Upper lobe of left lung (tissue), 6 donors: ENCODE measurements around the gene HOOK1. TPM values are rescaled to one million over a fixed set of nuclear protein-coding genes. Genes with fewer than 3 reads are reported as not detected.
A peak's percentile ranks its signal among the peaks of the same experiment; 100 is the strongest.

Experiments used
- ATAC-seq, 2 donors: fragments of 200-7000 bp; cut with Tn5 transposase; one replicate each; pipeline ENCODE4 v1.9.1; 2022; ENCODE audit warnings: mild to moderate bottlenecking in 2 of 2, moderate library complexity in 2 of 2; ENCODE audit not compliant: low FRiP score in 2 of 2
- DNase-seq, 2 donors: peaks; one replicate each; pipeline ENCODE4 v3.0.0-alpha.2; 2019 to 2020
- H3K27ac ChIP-seq, 4 donors: fragments of 200-600 bp; sonication (generic); one replicate each; pipeline ENCODE4 v1.5.1; 2016 to 2019
- H3K27me3 ChIP-seq, 4 donors: fragments of 200-600 bp; sonication (generic); one replicate each; pipeline ENCODE4 v1.5.1; 2017 to 2019
- H3K36me3 ChIP-seq, 4 donors: fragments of 200-600 bp; sonication (generic); one replicate each; pipeline ENCODE4 v1.5.1; 2016 to 2019
- H3K4me1 ChIP-seq, 4 donors: fragments of 200-600 bp; sonication (generic); one replicate each; pipeline ENCODE4 v1.5.1; 2018 to 2019
- H3K4me3 ChIP-seq, 4 donors: fragments of 200-600 bp; sonication (generic); one replicate each; pipeline ENCODE4 v1.5.1; 2017 to 2019; ENCODE audit warnings: mild to moderate bottlenecking in 2 of 4, moderate library complexity in 1 of 4
- H3K9me3 ChIP-seq, 4 donors: fragments of 200-600 bp; sonication (generic); one replicate each; pipeline ENCODE4 v1.5.1; 2018 to 2019
- CTCF ChIP-seq, 6 experiments: fragments of 450-650 bp in 4 of 6; fragments of 200-600 bp in 2 of 6; sonication (generic) in 2 of 6; IDR thresholded peaks; one replicate each; pipeline ENCODE4 v1.5.1; 2016 to 2019; ENCODE audit warnings: antibody characterized with exemption in 6 of 6
- EP300 ChIP-seq, 4 donors: sonication (generic); formaldehyde crosslinking; IDR thresholded peaks; one replicate each; pipeline ENCODE4 v1.5.1; 2017; ENCODE audit warnings: antibody characterized with exemption in 4 of 4, control low read depth in 2 of 4
- POLR2A ChIP-seq, 4 donors: fragments of 450-650 bp; IDR thresholded peaks; one replicate each; pipeline ENCODE4 v1.5.1; 2016 to 2017; ENCODE audit warnings: antibody characterized with exemption in 4 of 4, mild to moderate bottlenecking in 2 of 4
- POLR2AphosphoS5 ChIP-seq, 2 donors: sonication (generic); formaldehyde crosslinking; IDR thresholded peaks; one replicate each; pipeline ENCODE4 v1.5.1; 2017; ENCODE audit warnings: antibody characterized with exemption in 2 of 2
- WGBS, 2 donors: methylation state at CpG; one replicate each; pipeline ENCODE4 v1.1.5; 2017 to 2018; 5-methylcytosine and 5-hydroxymethylcytosine counted together
- total RNA-seq, 6 donors: library from RNA; depleted of rRNA in 4 of 6; stranded (reverse); fragments of >200 nt in 4 of 6; gene quantifications; one replicate each; pipeline versions ENCODE4 v1.1.0 to v1.2.1, GENCODE V29; 2016 to 2021
- donor health status: DM: no; HTN: no; CAD: no; lungs with moderate emphysema.
- donor health status: DM: no; HTN: yes; CAD: no; lungs with severe emphysema.

HOOK1 gene
- total RNA-seq, 6 donors from 2014 or later = 5.3 to 27.6 (median 11.1) TPM

DNA sequence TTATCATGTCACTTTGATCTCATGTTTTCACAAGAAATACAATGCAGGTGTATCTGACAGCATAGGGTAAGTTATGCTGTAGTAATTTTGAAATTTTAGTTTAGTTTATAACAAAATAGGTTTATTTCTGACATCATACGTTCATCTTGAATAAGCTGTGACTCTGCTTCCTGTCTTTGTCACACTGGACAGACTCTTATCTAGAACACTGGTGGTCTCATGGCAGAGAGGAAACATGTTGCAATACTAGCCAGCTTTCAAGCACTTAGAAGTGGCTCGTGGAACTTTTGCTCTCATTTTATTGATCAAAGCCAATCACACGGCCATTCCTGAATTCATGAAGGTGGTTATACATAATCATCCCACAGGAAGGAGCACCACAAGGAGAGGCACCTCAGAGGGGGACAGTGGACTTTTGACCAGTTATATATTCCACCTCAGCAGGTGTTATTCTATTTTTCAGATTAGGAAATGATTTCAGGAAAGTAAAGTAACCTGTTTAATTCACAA lies 65.3 kb downstream of the HOOK1 start:
- peaks cover 0 to 6% (median 4%) of the 10 kb centered on the region in 4 donors for H3K9me3 ChIP-seq
- H3K27ac ChIP-seq = no peak overlapping the region
- H3K4me3 ChIP-seq = no peak overlapping the region
- peaks cover 0 to 6% (median 3%) of the 10 kb centered on the region in 4 donors for H3K4me1 ChIP-seq
- no peaks in the 10 kb centered on the region for H3K36me3 ChIP-seq
- 29 to 34% methylated on average over 3 of the region's 3 CpGs for WGBS, 2 donors
- DNase-seq (no peak), ATAC-seq (no peak)
- no peaks in the 10 kb centered on the region for H3K27me3 ChIP-seq
- TF ChIP-seq POLR2AphosphoS5 (IDR thresholded peaks at IDR 0.05) = no peak
- no peak for TF ChIP-seq CTCF (IDR thresholded peaks at IDR 0.05)
- no peak for TF ChIP-seq POLR2A (IDR thresholded peaks at IDR 0.05)
- no peak for TF ChIP-seq EP300 (IDR thresholded peaks at IDR 0.05)

GRCh38 chr1:59880735-59881134 lies 66.0 kb downstream of the HOOK1 start:
- no peak for DNase-seq
- peak in 1 of 2 donors; percentile 49 for ATAC-seq
- peaks cover 0 to 6% (median 4%) of the 10 kb centered on the region in 4 donors for H3K9me3 ChIP-seq
- 74% methylated on average over 2 of the region's 2 CpGs for WGBS, 2 donors
- no peak overlapping the region for H3K4me3 ChIP-seq
- H3K27me3 ChIP-seq = no peaks in the 10 kb centered on the region
- no peaks in the 10 kb centered on the region for H3K36me3 ChIP-seq
- no peak overlapping the region for H3K27ac ChIP-seq
- TF ChIP-seq CTCF (IDR thresholded peaks at IDR 0.05) (no peak), POLR2A (IDR thresholded peaks at IDR 0.05) (no peak), POLR2AphosphoS5 (IDR thresholded peaks at IDR 0.05) (no peak), EP300 (IDR thresholded peaks at IDR 0.05) (no peak)
- peaks cover 0 to 6% (median 3%) of the 10 kb centered on the region in 4 donors for H3K4me1 ChIP-seq

GRCh38 chr1:59885160-59885832 lies 70.5 kb downstream of the HOOK1 start:
- TF ChIP-seq POLR2A (IDR thresholded peaks at IDR 0.05) (no peak), CTCF (IDR thresholded peaks at IDR 0.05) (no peak), POLR2AphosphoS5 (IDR thresholded peaks at IDR 0.05) (no peak), EP300 (IDR thresholded peaks at IDR 0.05) (no peak)
- Histone ChIP-seq H3K9me3 (peaks cover 0 to 5% (median 0%) of the 10 kb centered on the region in 4 donors), H3K4me1 (peaks cover 0 to 1% (median 0%) of the 10 kb centered on the region in 4 donors), H3K27ac (no peak overlapping the region), H3K27me3 (no peaks in the 10 kb centered on the region), H3K4me3 (no peak overlapping the region), H3K36me3 (no peaks in the 10 kb centered on the region)
- WGBS, 2 donors = 55 to 67% methylated on average over 3 of the region's 3 CpGs
- ATAC-seq = no peak
- DNase-seq = no peak

DNA sequence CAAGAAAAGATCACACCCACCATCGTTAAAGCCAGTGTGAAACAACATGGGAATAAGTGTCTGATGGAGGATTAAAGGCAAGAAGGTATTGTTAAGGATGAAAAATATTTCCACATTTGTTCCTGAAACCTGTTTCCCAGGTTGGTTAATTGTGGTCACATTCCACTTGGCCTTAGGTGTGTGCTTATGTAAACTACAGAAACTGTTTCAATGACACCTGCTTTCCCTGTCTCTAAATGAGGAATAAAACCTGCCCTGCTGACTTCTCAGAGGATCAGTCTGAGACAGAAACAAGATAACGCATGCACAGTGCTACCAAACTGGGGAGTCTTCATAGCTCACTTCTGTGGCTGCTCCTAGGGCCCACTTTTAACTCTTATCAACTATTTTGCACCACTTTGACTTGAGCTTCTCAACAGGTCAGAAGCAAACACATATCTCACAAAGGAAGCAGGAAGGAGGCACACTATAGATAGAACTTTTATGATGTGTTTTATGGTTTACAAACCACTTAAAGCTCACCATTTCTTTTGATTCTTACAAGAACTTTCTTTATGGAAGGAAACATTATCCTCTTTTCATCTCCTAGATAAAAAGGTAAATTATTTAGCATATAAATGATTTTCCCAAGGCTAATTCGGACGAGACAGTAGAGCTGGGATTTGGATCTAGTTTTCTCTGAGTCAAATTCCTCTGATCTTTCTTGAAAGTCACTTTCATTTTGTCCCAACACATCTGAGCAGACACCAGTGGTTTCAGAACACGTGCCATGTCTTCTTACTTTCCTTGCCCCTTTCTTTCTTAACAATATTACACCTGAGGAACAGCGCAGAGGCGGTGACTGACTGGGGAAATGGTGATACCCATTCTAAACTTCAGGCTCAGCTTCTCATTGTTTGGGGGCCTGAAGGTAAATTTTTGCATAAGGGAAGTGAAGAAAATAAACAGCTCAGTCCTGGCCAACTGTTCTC lies 78.4 kb downstream of the HOOK1 start:
- peaks cover 0 to 4% (median 0%) of the 10 kb centered on the region in 4 donors for H3K4me1 ChIP-seq
- peaks cover 0 to 3% (median 0%) of the 10 kb centered on the region in 4 donors for H3K9me3 ChIP-seq
- no peak for TF ChIP-seq POLR2AphosphoS5 (IDR thresholded peaks at IDR 0.05)
- TF ChIP-seq EP300 (IDR thresholded peaks at IDR 0.05) = peak in 1 of 4 donors; percentile 29
- no peak for TF ChIP-seq CTCF (IDR thresholded peaks at IDR 0.05)
- peak overlapping the region in 3 of 4 donors; percentile 25 to 73 (median 53) for H3K27ac ChIP-seq
- WGBS, 2 donors = 78 to 82% methylated on average over 7 of the region's 7 CpGs
- no peaks in the 10 kb centered on the region for H3K27me3 ChIP-seq
- peak; percentile 42 to 82 for ATAC-seq
- peak in 1 of 2 donors; percentile 26 for DNase-seq
- no peak overlapping the region for H3K4me3 ChIP-seq
- no peaks in the 10 kb centered on the region for H3K36me3 ChIP-seq
